ENCODE data around the gene CTTNBP2.

CTTNBP2 gene

DNA sequence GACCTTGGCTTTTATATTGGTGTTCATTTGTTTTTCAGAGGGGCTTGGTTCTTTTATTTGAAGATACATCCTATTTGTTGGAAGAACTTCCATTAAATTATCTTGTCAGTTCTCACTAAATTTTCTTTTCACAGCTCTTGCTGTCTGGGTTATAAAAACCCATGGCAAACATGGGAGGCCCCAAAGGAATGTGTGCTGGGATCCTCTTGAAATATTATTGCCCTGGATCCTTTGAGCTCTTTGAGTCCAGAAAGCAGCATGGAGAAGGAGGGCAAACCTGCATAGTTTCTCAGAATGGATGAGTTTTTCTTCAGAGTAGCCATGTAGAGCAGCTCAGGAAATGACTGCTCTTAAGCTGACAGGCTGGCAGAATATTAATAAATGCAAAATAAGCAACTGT, 187.4 kb downstream of the CTTNBP2 start:
- Histone ChIP-seq H3K9ac (no peak overlapping the region), H3K27me3 (no peaks in the 10 kb centered on the region), H3K9me3 (replicated peaks in 1 of 11) (no peaks in the 10 kb centered on the region), H3K36me3 (no peaks in the 10 kb centered on the region), H3K4me3 (no peak overlapping the region), H3K4me2 (no peak overlapping the region), H4K20me1 (no peaks in the 10 kb centered on the region), H3K4me1 (no peaks in the 10 kb centered on the region), H3K27ac (no peak overlapping the region)
- TF ChIP-seq Cebpa-rat (IDR thresholded peaks at IDR 0.05) = no peak

GRCh38 chr7:117683430-117684175, 189.6 kb downstream of the CTTNBP2 start:
- no peak overlapping the region for H3K27ac ChIP-seq
- H4K20me1 ChIP-seq = no peaks in the 10 kb centered on the region
- H3K9me3 ChIP-seq (replicated peaks in 1 of 11) = no peaks in the 10 kb centered on the region
- H3K9ac ChIP-seq = no peak overlapping the region
- H3K4me1 ChIP-seq = no peaks in the 10 kb centered on the region
- no peaks in the 10 kb centered on the region for H3K27me3 ChIP-seq
- H3K4me2 ChIP-seq = no peak overlapping the region
- TF ChIP-seq Cebpa-rat (IDR thresholded peaks at IDR 0.05) = no peak
- no peak overlapping the region for H3K4me3 ChIP-seq
- H3K36me3 ChIP-seq = no peaks in the 10 kb centered on the region

DNA sequence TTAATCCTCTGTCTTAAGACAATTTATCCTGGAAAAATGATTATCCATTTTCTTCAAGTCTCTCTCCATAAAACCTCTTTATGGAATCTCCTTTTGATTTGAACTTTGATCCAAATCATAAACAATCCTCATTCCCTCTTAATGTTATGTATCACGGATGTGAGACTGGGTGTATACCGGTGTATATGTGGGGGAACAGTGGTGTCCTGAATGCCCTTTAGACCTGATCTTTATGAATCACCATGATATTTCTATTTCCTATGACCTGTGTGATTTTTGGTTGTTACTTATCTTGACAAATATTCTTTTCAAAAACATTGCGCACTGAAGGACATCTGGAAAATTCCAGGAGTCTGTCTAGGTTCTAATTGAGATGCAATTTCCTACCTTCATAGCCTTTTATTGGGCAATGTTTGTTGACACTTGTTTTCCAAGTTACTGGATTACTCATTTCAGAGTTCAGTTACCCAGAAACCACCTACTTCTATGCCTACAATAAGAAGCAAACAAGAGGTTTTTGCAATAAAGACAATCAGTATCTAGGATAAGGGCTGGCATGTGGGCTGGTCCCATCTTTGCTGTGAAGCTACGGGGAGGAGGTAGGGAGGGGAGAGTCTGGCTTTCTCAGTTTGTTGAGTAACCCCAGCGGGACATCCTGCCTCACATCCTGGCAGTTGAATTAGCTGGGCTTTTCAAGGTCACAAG, 190.4 kb downstream of the CTTNBP2 start:
- H4K20me1 ChIP-seq = no peaks in the 10 kb centered on the region
- H3K4me1 ChIP-seq = no peaks in the 10 kb centered on the region
- H3K9me3 ChIP-seq (replicated peaks in 1 of 11) = no peaks in the 10 kb centered on the region
- no peaks in the 10 kb centered on the region for H3K36me3 ChIP-seq
- no peak overlapping the region for H3K4me2 ChIP-seq
- H3K9ac ChIP-seq = no peak overlapping the region
- H3K27ac ChIP-seq = no peak overlapping the region
- no peaks in the 10 kb centered on the region for H3K27me3 ChIP-seq
- no peak for TF ChIP-seq Cebpa-rat (IDR thresholded peaks at IDR 0.05)
- H3K4me3 ChIP-seq = no peak overlapping the region

DNA sequence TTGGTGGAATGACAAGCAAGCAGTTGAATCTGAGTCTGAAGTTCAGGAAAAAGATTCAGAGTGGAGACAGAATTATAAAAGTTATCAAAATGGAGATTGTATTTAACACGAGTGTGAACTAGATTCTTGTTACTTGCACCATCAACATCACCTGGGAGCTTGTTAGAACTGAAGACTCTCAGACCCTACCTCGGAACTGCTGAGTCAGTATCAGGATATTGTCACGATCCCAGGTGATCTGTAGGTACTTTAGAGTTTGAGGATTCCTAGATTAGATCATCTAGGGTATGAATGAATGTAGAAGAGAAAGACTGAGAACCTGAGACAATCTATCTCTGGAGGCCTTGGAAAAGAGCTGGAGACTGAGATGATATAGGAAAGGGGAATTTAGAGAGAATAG, 194.1 kb downstream of the CTTNBP2 start:
- no peaks in the 10 kb centered on the region for H3K4me1 ChIP-seq
- no peaks in the 10 kb centered on the region for H4K20me1 ChIP-seq
- H3K9ac ChIP-seq = no peak overlapping the region
- no peak overlapping the region for H3K27ac ChIP-seq
- H3K27me3 ChIP-seq = no peaks in the 10 kb centered on the region
- no peak overlapping the region for H3K4me2 ChIP-seq
- no peaks in the 10 kb centered on the region for H3K9me3 ChIP-seq (replicated peaks in 1 of 11)
- no peaks in the 10 kb centered on the region for H3K36me3 ChIP-seq
- no peak for TF ChIP-seq Cebpa-rat (IDR thresholded peaks at IDR 0.05)
- H3K4me3 ChIP-seq = no peak overlapping the region

DNA sequence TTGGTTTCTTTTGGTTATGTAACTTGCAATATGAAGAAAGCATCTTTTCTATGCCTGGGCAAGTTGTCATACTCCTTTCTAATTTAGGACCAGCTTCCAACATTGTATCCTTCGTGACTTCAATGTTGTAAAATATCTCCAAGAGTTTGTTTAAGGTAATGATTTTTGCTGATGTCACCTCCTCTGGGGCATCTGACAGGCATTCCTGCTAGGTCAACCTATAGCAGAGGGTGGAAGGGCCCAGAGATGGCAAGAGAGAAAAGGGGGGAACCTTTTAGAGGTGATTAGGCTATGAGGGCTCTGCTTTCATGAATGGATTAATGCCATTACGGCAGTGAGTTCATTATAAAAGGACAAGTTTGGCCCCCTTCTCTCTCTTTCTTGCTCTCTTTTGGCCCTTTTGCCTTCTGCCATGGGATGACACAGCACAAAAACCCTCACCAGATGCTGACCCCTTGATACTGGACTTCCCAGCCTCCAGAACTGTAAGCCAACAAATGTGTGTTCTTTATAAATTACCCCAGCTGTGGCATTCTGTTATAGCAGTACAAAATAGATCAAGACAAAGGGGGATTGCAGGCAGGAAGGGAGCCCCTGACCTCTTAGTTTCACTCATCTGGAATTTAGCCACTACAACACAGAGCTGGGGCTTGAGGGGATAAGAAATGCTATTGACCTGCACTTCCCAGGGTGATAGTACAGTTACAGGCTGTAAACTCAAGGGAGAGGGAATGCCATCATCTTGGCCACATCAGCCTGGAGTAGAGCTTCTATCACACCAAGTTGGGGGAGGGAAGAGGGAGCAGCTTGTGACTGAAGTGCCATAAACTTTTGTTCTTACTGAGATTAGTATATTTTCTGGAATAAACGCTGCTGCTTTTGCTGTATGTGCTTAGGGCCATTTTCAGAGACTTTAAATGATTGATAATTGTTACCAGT, 197.5 kb downstream of the CTTNBP2 start:
- H3K36me3 ChIP-seq = no peaks in the 10 kb centered on the region
- no peak for TF ChIP-seq Cebpa-rat (IDR thresholded peaks at IDR 0.05)
- no peaks in the 10 kb centered on the region for H3K4me1 ChIP-seq
- no peaks in the 10 kb centered on the region for H4K20me1 ChIP-seq
- no peak overlapping the region for H3K4me2 ChIP-seq
- no peaks in the 10 kb centered on the region for H3K9me3 ChIP-seq (replicated peaks in 1 of 11)
- H3K27me3 ChIP-seq = no peaks in the 10 kb centered on the region
- no peak overlapping the region for H3K4me3 ChIP-seq
- no peak overlapping the region for H3K27ac ChIP-seq
- H3K9ac ChIP-seq = no peak overlapping the region

GRCh38 chr7:117674617-117675016, 198.6 kb downstream of the CTTNBP2 start:
- H3K4me2 ChIP-seq = no peak overlapping the region
- TF ChIP-seq Cebpa-rat (IDR thresholded peaks at IDR 0.05) = no peak
- H3K27me3 ChIP-seq = no peaks in the 10 kb centered on the region
- no peak overlapping the region for H3K27ac ChIP-seq
- no peaks in the 10 kb centered on the region for H4K20me1 ChIP-seq
- no peak overlapping the region for H3K4me3 ChIP-seq
- no peaks in the 10 kb centered on the region for H3K36me3 ChIP-seq
- no peaks in the 10 kb centered on the region for H3K9me3 ChIP-seq (replicated peaks in 1 of 11)
- H3K9ac ChIP-seq = no peak overlapping the region
- no peaks in the 10 kb centered on the region for H3K4me1 ChIP-seq

DNA sequence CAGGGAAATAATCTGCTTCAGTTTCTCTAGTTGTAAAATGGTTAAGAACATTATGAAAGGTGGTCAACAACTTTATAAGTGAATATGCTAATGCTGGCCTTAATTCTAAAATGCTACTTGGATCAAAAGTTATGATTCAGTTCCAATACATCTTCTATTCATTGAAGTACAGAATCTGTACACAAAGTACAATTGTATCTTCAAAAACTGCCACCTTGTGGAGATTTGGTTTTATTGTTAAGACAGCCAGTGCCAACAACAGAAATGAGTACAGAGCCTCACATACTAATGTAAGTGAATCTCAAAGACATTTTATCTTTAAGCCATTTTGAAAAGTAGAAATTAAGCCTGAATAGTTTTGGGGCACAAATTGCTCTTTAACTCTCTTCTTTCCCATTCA, 199.4 kb downstream of the CTTNBP2 start:
- H3K36me3 ChIP-seq = no peaks in the 10 kb centered on the region
- no peak overlapping the region for H3K9ac ChIP-seq
- no peaks in the 10 kb centered on the region for H3K9me3 ChIP-seq (replicated peaks in 1 of 11)
- no peak for TF ChIP-seq Cebpa-rat (IDR thresholded peaks at IDR 0.05)
- H4K20me1 ChIP-seq = no peaks in the 10 kb centered on the region
- no peaks in the 10 kb centered on the region for H3K27me3 ChIP-seq
- H3K4me1 ChIP-seq = no peaks in the 10 kb centered on the region
- H3K4me2 ChIP-seq = no peak overlapping the region
- no peak overlapping the region for H3K27ac ChIP-seq
- no peak overlapping the region for H3K4me3 ChIP-seq

GRCh38 chr7:117673367-117673766, 199.9 kb downstream of the CTTNBP2 start:
- no peak overlapping the region for H3K4me3 ChIP-seq
- H3K27ac ChIP-seq = no peak overlapping the region
- H3K36me3 ChIP-seq = no peaks in the 10 kb centered on the region
- H3K9ac ChIP-seq = no peak overlapping the region
- TF ChIP-seq Cebpa-rat (IDR thresholded peaks at IDR 0.05) = no peak
- H3K4me1 ChIP-seq = no peaks in the 10 kb centered on the region
- H3K27me3 ChIP-seq = no peaks in the 10 kb centered on the region
- no peaks in the 10 kb centered on the region for H4K20me1 ChIP-seq
- no peaks in the 10 kb centered on the region for H3K9me3 ChIP-seq (replicated peaks in 1 of 11)
- H3K4me2 ChIP-seq = no peak overlapping the region

DNA sequence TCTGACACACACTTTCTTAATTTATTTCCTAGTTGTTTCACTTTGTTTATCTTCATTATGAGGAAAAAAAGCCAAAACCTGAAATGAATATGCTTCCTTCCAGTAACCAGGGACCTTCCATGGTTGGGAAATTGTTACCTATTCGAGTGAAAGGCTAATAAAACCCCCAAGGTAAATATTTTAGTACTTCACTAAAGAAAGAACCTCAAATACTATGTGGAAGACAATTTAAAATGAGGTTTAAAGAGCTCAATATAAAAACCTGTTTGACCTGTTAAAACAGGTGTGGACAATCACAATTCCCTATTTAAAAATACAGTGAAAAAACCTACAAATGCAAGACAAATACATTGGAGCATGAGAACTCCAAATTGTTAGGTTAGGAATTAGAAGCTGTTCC, 200.8 kb downstream of the CTTNBP2 start:
- Histone ChIP-seq H3K27ac (no peak overlapping the region), H4K20me1 (no peaks in the 10 kb centered on the region), H3K27me3 (no peaks in the 10 kb centered on the region), H3K9me3 (replicated peaks in 1 of 11) (no peaks in the 10 kb centered on the region), H3K4me3 (no peak overlapping the region), H3K4me1 (no peaks in the 10 kb centered on the region), H3K4me2 (no peak overlapping the region), H3K36me3 (no peaks in the 10 kb centered on the region), H3K9ac (no peak overlapping the region)
- TF ChIP-seq Cebpa-rat (IDR thresholded peaks at IDR 0.05) = no peak

All from BLaER1 treated with 17β-estradiol and CSF1 and Interleukin-3, amounts not matched to agents 10 nM and 100 nM (cell line).